SK-N-SH (cell line): ENCODE data around the gene SH3D19. TPM values are rescaled to one million over a fixed set of nuclear protein-coding genes. Genes with fewer than 3 reads are reported as not detected.

Experiments used
- CTCF ChIA-PET: fragments of 300-600, 350-600 bp; formaldehyde crosslinking; extraction: SDS; loops from one replicate; lab custom pipeline; 2021; lab: Yijun Ruan, JAX
- POLR2A ChIA-PET: fragments of 350-600 bp; sonication (Branson Sonifier 250); formaldehyde crosslinking; extraction: SDS; loops from one replicate; lab custom pipeline; 2020; ENCODE audit warnings: antibody characterized with exemption, inconsistent platforms; lab: Yijun Ruan, JAX
- DNase-seq: peaks from one replicate; pipeline ENCODE4 v3.0.0; 2012
- H2AFZ ChIP-seq: fragments of 200-600 bp; sonication (generic); 2 replicates; pipeline ENCODE4 v1.8.1; 2016; ENCODE audit warnings: antibody characterized with exemption, mild to moderate bottlenecking, low read depth
- H3F3A ChIP-seq: fragments of 200-600 bp; sonication (generic); replicated peaks from 2 replicates; pipeline ENCODE3; 2016; ENCODE audit warnings: antibody characterized with exemption, mild to moderate bottlenecking; ENCODE audit not compliant: insufficient read depth
- H3K27ac ChIP-seq, 2 experiments: fragments of 200-500 bp in 1 of 2; fragments of 200-600 bp in 1 of 2; sonication (Bioruptor generic) in 1 of 2; sonication (generic), shearing (Covaris generic) in 1 of 2; 2 replicates each; pipeline versions ENCODE4 v1.5.1 to v1.6.1; 2014 to 2016; ENCODE audit warnings: low read depth in 2 of 2, inconsistent platforms in 1 of 2, low read length in 1 of 2, mild to moderate bottlenecking in 1 of 2, mixed read lengths in 1 of 2
- H3K27me3 ChIP-seq: fragments of 200-600 bp; sonication (generic), shearing (Covaris generic); 2 replicates; pipeline ENCODE4 v1.6.1; 2016; ENCODE audit warnings: mixed run types; ENCODE audit not compliant: insufficient read depth
- H3K36me3 ChIP-seq, 2 experiments: fragments of 200-500 bp in 1 of 2; fragments of 200-600 bp in 1 of 2; sonication (Bioruptor generic) in 1 of 2; sonication (generic) in 1 of 2; replicated peaks in 1 of 2; 2 replicates each; pipeline versions ENCODE3 to v1.5.1; 2014 to 2016; ENCODE audit warnings: low read length in 1 of 2, mild to moderate bottlenecking in 1 of 2; ENCODE audit not compliant: insufficient read depth in 2 of 2, control insufficient read depth in 1 of 2
- H3K4me1 ChIP-seq, 2 experiments: fragments of 200-500 bp in 1 of 2; fragments of 200-600 bp in 1 of 2; sonication (Bioruptor generic) in 1 of 2; sonication (generic), shearing (Covaris generic) in 1 of 2; 2 replicates each; pipeline versions ENCODE4 v1.5.1 to v1.6.1; 2014 to 2016; ENCODE audit warnings: low read depth in 1 of 2, low read length in 1 of 2, mixed run types in 1 of 2; ENCODE audit not compliant: insufficient read depth in 2 of 2, control insufficient read depth in 1 of 2
- H3K4me2 ChIP-seq: fragments of 200-600 bp; sonication (generic), shearing (Covaris generic); 2 replicates; pipeline ENCODE4 v1.6.1; 2017; ENCODE audit warnings: mixed run types
- H3K4me3 ChIP-seq, 2 experiments: fragments of 200-500 bp in 1 of 2; fragments of 200-600 bp in 1 of 2; sonication (Bioruptor generic) in 1 of 2; sonication (generic), shearing (Covaris generic) in 1 of 2; 2 replicates each; pipeline versions ENCODE4 v1.5.1 to v1.8.1; 2014 to 2016; ENCODE audit warnings: low read depth in 2 of 2, inconsistent platforms in 1 of 2, low read length in 1 of 2, mild to moderate bottlenecking in 1 of 2, mixed read lengths in 1 of 2, moderate library complexity in 1 of 2
- H3K79me2 ChIP-seq: fragments of 200-600 bp; sonication (generic); 2 replicates; pipeline ENCODE4 v1.8.1; 2017; ENCODE audit warnings: mild to moderate bottlenecking; ENCODE audit not compliant: insufficient read depth
- H3K9ac ChIP-seq: fragments of 200-600 bp; sonication (generic); 2 replicates; pipeline ENCODE4 v1.6.1; 2017; ENCODE audit warnings: mixed run types
- H3K9me2 ChIP-seq: fragments of 200-600 bp; sonication (generic); 2 replicates; pipeline ENCODE4 v1.6.1; 2017; ENCODE audit warnings: mixed run types
- H3K9me3 ChIP-seq: fragments of 200-600 bp; sonication (generic); 2 replicates; pipeline ENCODE4 v1.6.1; 2017; ENCODE audit warnings: mixed run types, mild to moderate bottlenecking, moderate library complexity
- H4K20me1 ChIP-seq: fragments of 200-600 bp; sonication (generic); 2 replicates; pipeline ENCODE4 v1.6.1; 2017; ENCODE audit warnings: mild to moderate bottlenecking, mixed run types; ENCODE audit not compliant: insufficient read depth
- CHD2 ChIP-seq: fragments of 150-350 bp; IDR thresholded peaks from 2 replicates; pipeline ENCODE4 v1.6.1; 2018; ENCODE audit warnings: low read length; ENCODE audit not compliant: partially characterized antibody
- ELF1 ChIP-seq: IDR thresholded peaks from 2 replicates; pipeline ENCODE4 v1.4.0; 2012
- EZH2phosphoT487 ChIP-seq: fragments of 200-600 bp; sonication (generic); IDR thresholded peaks from 2 replicates; pipeline ENCODE4 v1.6.1; 2017; ENCODE audit warnings: low read depth, mixed run types, mild to moderate bottlenecking, antibody characterized with exemption, moderate library complexity, borderline replicate concordance
- FOSL2 ChIP-seq: IDR thresholded peaks from 2 replicates; pipeline ENCODE4 v1.4.0; 2012; ENCODE audit warnings: low read depth, mild to moderate bottlenecking, moderate library complexity, borderline replicate concordance
- FOXJ3 ChIP-seq: sonication (generic); formaldehyde crosslinking; IDR thresholded peaks from 2 replicates; pipeline ENCODE4 v1.5.1; 2020; ENCODE audit warnings: mild to moderate bottlenecking, missing genetic modification reagents
- JUND ChIP-seq: IDR thresholded peaks from 2 replicates; pipeline ENCODE4 v1.4.0; 2012
- MXI1 ChIP-seq: IDR thresholded peaks from 2 replicates; pipeline ENCODE4 v1.6.1; 2012; ENCODE audit warnings: mild to moderate bottlenecking, low read depth, low read length, improper control_type of control experiment
- NFIC ChIP-seq: IDR thresholded peaks from 2 replicates; pipeline ENCODE4 v1.4.0; 2012; ENCODE audit warnings: borderline replicate concordance
- NRF1 ChIP-seq: IDR thresholded peaks from 2 replicates; pipeline ENCODE4 v1.6.1; 2012; ENCODE audit warnings: low read depth, mild to moderate bottlenecking, low read length
- RAD21 ChIP-seq: IDR thresholded peaks from 2 replicates; pipeline ENCODE4 v1.6.1; 2012; ENCODE audit warnings: mild to moderate bottlenecking, low read length
- RCOR1 ChIP-seq: fragments of 150-350 bp; IDR thresholded peaks from 2 replicates; pipeline ENCODE4 v1.6.1; 2017; ENCODE audit warnings: antibody characterized with exemption, low read length
- RFX5 ChIP-seq: IDR thresholded peaks from 2 replicates; pipeline ENCODE4 v1.6.1; 2012; ENCODE audit warnings: mild to moderate bottlenecking, improper control_type of control experiment, low read length
- RXRA ChIP-seq: IDR thresholded peaks from 2 replicates; pipeline ENCODE4 v1.4.0; 2012; ENCODE audit warnings: low read depth, mild to moderate bottlenecking, borderline replicate concordance
- SIN3A ChIP-seq: IDR thresholded peaks from 2 replicates; pipeline ENCODE4 v1.6.1; 2012; ENCODE audit warnings: low read depth, mild to moderate bottlenecking, low read length, moderate library complexity, borderline replicate concordance
- TAF1 ChIP-seq: IDR thresholded peaks from 2 replicates; pipeline ENCODE4 v1.6.1; 2012; ENCODE audit warnings: low read depth, mild to moderate bottlenecking, low read length, moderate library complexity, borderline replicate concordance
- YY1 ChIP-seq: IDR thresholded peaks from 2 replicates; pipeline ENCODE4 v1.4.0; 2012; ENCODE audit warnings: low read depth, mild to moderate bottlenecking
- WGBS: methylation state at CpG from one replicate; pipeline ENCODE4 v1.1.6; 2017; ENCODE audit warnings: low lambda C conversion rate; 5-methylcytosine and 5-hydroxymethylcytosine counted together
- polyA plus RNA-seq, 3 experiments: library from polyadenylated mRNA; depleted of rRNA; stranded (reverse); fragments of >200 nt; gene quantifications; 2 replicates each; pipeline ENCODE4 v1.2.3, GENCODE V29; 2012
- TF ChIP-seq, protein P1 (sequence below): IDR thresholded peaks from 2 replicates; pipeline ENCODE4 v1.4.0; 2012; ENCODE audit warnings: low read depth
- TF ChIP-seq, protein P2 (sequence below): IDR thresholded peaks from 2 replicates; pipeline ENCODE4 v1.6.1; 2012; ENCODE audit warnings: mild to moderate bottlenecking, low read depth, low read length, moderate library complexity
- TF ChIP-seq, protein P3 (sequence below): fragments of 200-600 bp; sonication (generic); IDR thresholded peaks from 2 replicates; pipeline ENCODE4 v1.6.1; 2017; ENCODE audit warnings: antibody characterized with exemption, mild to moderate bottlenecking, moderate library complexity
- TF ChIP-seq, protein P4 (sequence below): IDR thresholded peaks from 2 replicates; pipeline ENCODE4; 2012

The SH3D19 gene
- polyA plus RNA-seq, 1 of the 3 experiments (the other 2 are of a cell fraction): 7.1 TPM

DNA sequence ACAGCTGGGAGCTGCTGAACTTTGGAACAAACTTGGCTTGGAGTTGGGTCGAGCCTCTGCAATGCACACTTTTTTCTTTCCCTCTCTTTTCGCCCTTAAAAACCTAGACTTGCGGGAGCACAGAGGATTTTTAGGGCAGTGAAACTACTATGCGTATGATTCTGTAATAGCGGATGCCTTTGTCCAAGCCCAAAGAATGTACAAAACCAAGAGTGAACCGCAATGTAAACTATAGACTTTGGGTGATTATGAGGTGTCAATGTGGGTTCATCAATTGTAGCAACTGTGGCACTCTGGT lies 493 bp upstream of the SH3D19 start:
- H3K27me3 ChIP-seq: no peaks in the 10 kb centered on the region
- H3K4me1 ChIP-seq: peaks cover 0 to 7% of the 10 kb centered on the region in 2 experiments; a peak in 3 of 4 replicates
- H2AFZ ChIP-seq: peak overlapping the region; percentile 98
- no peaks in the 10 kb centered on the region for H3K9me2 ChIP-seq
- CTCF ChIA-PET: interaction anchor here (0.8 to 1.2 kb wide), 3 partner anchors 30 to 208 kb away, joined by 3 read pairs; no protein-coding TSS in a partner anchor
- no peak for DNase-seq
- H3K36me3 ChIP-seq: no peaks in the 10 kb centered on the region
- no peak for TF ChIP-seq RFX5
- no peak for TF ChIP-seq NRF1
- TF ChIP-seq RCOR1: no peak
- no peak for TF ChIP-seq RXRA
- TF ChIP-seq MXI1: no peak
- TF ChIP-seq SIN3A: no peak
- TF ChIP-seq, protein P1, sequence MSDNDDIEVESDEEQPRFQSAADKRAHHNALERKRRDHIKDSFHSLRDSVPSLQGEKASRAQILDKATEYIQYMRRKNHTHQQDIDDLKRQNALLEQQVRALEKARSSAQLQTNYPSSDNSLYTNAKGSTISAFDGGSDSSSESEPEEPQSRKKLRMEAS: no peak
- no peak for TF ChIP-seq EZH2phosphoT487
- TF ChIP-seq ELF1: no peak
- no peak for TF ChIP-seq NFIC
- TF ChIP-seq FOXJ3: no peak
- no peak for TF ChIP-seq TAF1
- TF ChIP-seq, protein P2, sequence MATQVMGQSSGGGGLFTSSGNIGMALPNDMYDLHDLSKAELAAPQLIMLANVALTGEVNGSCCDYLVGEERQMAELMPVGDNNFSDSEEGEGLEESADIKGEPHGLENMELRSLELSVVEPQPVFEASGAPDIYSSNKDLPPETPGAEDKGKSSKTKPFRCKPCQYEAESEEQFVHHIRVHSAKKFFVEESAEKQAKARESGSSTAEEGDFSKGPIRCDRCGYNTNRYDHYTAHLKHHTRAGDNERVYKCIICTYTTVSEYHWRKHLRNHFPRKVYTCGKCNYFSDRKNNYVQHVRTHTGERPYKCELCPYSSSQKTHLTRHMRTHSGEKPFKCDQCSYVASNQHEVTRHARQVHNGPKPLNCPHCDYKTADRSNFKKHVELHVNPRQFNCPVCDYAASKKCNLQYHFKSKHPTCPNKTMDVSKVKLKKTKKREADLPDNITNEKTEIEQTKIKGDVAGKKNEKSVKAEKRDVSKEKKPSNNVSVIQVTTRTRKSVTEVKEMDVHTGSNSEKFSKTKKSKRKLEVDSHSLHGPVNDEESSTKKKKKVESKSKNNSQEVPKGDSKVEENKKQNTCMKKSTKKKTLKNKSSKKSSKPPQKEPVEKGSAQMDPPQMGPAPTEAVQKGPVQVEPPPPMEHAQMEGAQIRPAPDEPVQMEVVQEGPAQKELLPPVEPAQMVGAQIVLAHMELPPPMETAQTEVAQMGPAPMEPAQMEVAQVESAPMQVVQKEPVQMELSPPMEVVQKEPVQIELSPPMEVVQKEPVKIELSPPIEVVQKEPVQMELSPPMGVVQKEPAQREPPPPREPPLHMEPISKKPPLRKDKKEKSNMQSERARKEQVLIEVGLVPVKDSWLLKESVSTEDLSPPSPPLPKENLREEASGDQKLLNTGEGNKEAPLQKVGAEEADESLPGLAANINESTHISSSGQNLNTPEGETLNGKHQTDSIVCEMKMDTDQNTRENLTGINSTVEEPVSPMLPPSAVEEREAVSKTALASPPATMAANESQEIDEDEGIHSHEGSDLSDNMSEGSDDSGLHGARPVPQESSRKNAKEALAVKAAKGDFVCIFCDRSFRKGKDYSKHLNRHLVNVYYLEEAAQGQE: no peak
- TF ChIP-seq, protein P3, sequence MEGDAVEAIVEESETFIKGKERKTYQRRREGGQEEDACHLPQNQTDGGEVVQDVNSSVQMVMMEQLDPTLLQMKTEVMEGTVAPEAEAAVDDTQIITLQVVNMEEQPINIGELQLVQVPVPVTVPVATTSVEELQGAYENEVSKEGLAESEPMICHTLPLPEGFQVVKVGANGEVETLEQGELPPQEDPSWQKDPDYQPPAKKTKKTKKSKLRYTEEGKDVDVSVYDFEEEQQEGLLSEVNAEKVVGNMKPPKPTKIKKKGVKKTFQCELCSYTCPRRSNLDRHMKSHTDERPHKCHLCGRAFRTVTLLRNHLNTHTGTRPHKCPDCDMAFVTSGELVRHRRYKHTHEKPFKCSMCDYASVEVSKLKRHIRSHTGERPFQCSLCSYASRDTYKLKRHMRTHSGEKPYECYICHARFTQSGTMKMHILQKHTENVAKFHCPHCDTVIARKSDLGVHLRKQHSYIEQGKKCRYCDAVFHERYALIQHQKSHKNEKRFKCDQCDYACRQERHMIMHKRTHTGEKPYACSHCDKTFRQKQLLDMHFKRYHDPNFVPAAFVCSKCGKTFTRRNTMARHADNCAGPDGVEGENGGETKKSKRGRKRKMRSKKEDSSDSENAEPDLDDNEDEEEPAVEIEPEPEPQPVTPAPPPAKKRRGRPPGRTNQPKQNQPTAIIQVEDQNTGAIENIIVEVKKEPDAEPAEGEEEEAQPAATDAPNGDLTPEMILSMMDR: no peak
- TF ChIP-seq, protein P4, sequence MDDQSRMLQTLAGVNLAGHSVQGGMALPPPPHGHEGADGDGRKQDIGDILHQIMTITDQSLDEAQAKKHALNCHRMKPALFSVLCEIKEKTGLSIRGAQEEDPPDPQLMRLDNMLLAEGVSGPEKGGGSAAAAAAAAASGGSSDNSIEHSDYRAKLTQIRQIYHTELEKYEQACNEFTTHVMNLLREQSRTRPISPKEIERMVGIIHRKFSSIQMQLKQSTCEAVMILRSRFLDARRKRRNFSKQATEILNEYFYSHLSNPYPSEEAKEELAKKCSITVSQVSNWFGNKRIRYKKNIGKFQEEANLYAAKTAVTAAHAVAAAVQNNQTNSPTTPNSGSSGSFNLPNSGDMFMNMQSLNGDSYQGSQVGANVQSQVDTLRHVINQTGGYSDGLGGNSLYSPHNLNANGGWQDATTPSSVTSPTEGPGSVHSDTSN: no peak
- no peak for TF ChIP-seq RAD21
- no peak for TF ChIP-seq YY1
- no peak for TF ChIP-seq FOSL2
- no peak for TF ChIP-seq JUND
- no peak for TF ChIP-seq CHD2
- TF ChIP-seq, all 33 proteins: peak for 0
- Histone ChIP-seq H3K9me3 (no peaks in the 10 kb centered on the region), H3F3A (peaks cover 41% of the 10 kb centered on the region), H3K4me2 (peak overlapping the region; percentile 79), H3K79me2 (peaks cover 24% of the 10 kb centered on the region), H4K20me1 (no peaks in the 10 kb centered on the region), H3K4me3 (peak overlapping the region; percentile 80 to 81), H3K27ac (peak overlapping the region; percentile 68 to 81), H3K9ac (peak overlapping the region; percentile 84)
- POLR2A ChIA-PET: interaction anchor here (1.0 to 1.4 kb wide), 3 partner anchors 25 to 198 kb away, joined by 3 to 4 read pairs (median 3); no protein-coding TSS in a partner anchor
- 68% methylated on average over 6 of the region's 6 CpGs for WGBS
